Erythroblast (primary cell): ENCODE data around the gene BRWD1.

ENCODE experiments used
- GATA1 ChIP-seq: IDR thresholded peaks from 2 replicates; pipeline ENCODE4 v1.6.1; 2011; ENCODE audit warnings: low read depth, mild to moderate bottlenecking, control low read depth, low read length, moderate library complexity
- POLR2A ChIP-seq: IDR thresholded peaks from 2 replicates; pipeline ENCODE4 v1.6.1; 2011; ENCODE audit warnings: mild to moderate bottlenecking, low read length

DNA sequence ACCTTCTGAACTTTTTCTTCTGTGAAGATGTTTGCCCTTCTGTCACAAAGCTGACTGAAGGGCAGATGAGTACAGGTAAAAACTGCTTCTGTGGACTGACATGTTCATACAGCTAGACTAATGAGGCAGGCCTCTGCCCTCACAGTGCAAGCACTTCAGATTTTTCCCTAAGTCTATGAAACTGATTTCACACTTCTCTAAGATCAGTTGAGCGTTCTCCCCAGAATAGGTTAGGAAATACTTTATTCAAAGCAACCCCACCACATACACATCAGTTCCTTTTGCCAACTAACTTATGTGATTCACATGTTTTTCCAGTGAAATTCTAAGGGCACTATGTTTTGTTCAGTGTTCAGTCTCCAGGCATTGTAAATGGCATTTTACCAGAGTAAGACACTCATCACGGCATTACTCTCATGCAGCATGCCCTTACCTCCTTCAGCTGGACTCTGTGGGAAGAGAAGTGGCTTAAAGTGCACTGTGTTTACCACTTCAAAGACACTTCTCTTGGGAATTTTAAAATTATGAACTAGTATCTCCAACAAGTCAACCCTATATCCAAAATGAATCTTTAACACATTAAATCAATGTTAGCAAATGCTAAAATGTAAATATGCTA lies 124.8 kb downstream of the BRWD1 start:
- TF ChIP-seq POLR2A, result no peak
- no peak for TF ChIP-seq GATA1
